ENCODE data around the gene KCNQ1.

The KCNQ1 gene

GRCh38 chr11:2755071-2755470 is 310.3 kb downstream of the KCNQ1 start:
- DNase-seq (ENCODE audit: low read depth in 1 of 2, low spot score in 1 of 2), result no peak

GRCh38 chr11:2758751-2759150 is 313.9 kb downstream of the KCNQ1 start:
- DNase-seq (ENCODE audit: low read depth in 1 of 2, low spot score in 1 of 2), result no peak

GRCh38 chr11:2759228-2760195 is 314.7 kb downstream of the KCNQ1 start:
- no peak for DNase-seq (ENCODE audit: low read depth in 1 of 2, low spot score in 1 of 2)

- no peak for DNase-seq (ENCODE audit: low read depth in 1 of 2, low spot score in 1 of 2)
Measured at GRCh38 chr11:2760196-2760871, 315.5 kb downstream of the KCNQ1 start.

GRCh38 chr11:2761131-2762030 is 316.6 kb downstream of the KCNQ1 start:
- no peak for DNase-seq (ENCODE audit: low read depth in 1 of 2, low spot score in 1 of 2)

GRCh38 chr11:2762031-2762380 is 317.2 kb downstream of the KCNQ1 start:
- DNase-seq (ENCODE audit: low read depth in 1 of 2, low spot score in 1 of 2), result no peak

- DNase-seq (ENCODE audit: low read depth in 1 of 2, low spot score in 1 of 2), result no peak
Measured at GRCh38 chr11:2762451-2762850, 317.6 kb downstream of the KCNQ1 start.

GRCh38 chr11:2763984-2764383 is 319.2 kb downstream of the KCNQ1 start:
- no peak for DNase-seq (ENCODE audit: low read depth in 1 of 2, low spot score in 1 of 2)

- no peak for DNase-seq (ENCODE audit: low read depth in 1 of 2, low spot score in 1 of 2)
Measured at GRCh38 chr11:2765491-2765890, 320.7 kb downstream of the KCNQ1 start.

- no peak for DNase-seq (ENCODE audit: low read depth in 1 of 2, low spot score in 1 of 2)
Measured at GRCh38 chr11:2766166-2766565, 321.4 kb downstream of the KCNQ1 start.

GRCh38 chr11:2767071-2767470 is 322.3 kb downstream of the KCNQ1 start:
- DNase-seq (ENCODE audit: low read depth in 1 of 2, low spot score in 1 of 2), result no peak

- no peak for DNase-seq (ENCODE audit: low read depth in 1 of 2, low spot score in 1 of 2)
Measured at GRCh38 chr11:2767801-2768200, 323.0 kb downstream of the KCNQ1 start.

- DNase-seq (ENCODE audit: low read depth in 1 of 2, low spot score in 1 of 2), result no peak
Measured at GRCh38 chr11:2768471-2769408, 323.9 kb downstream of the KCNQ1 start.

- DNase-seq (ENCODE audit: low read depth in 1 of 2, low spot score in 1 of 2), result no peak
Measured at GRCh38 chr11:2769409-2770095, 324.7 kb downstream of the KCNQ1 start.

GRCh38 chr11:2770096-2770751 is 325.4 kb downstream of the KCNQ1 start:
- DNase-seq (ENCODE audit: low read depth in 1 of 2, low spot score in 1 of 2), result no peak

GRCh38 chr11:2770761-2771301 is 326.0 kb downstream of the KCNQ1 start:
- DNase-seq (ENCODE audit: low read depth in 1 of 2, low spot score in 1 of 2), result no peak

- no peak for DNase-seq (ENCODE audit: low read depth in 1 of 2, low spot score in 1 of 2)
Measured at GRCh38 chr11:2771758-2772466, 327.1 kb downstream of the KCNQ1 start.

GRCh38 chr11:2772544-2773031 is 327.8 kb downstream of the KCNQ1 start:
- DNase-seq (ENCODE audit: low read depth in 1 of 2, low spot score in 1 of 2), result no peak
